HG03064 (cell line): ENCODE results near the gene DNAH1.

ENCODE experiments used
- ATAC-seq: cut with Tn5 transposase; IDR thresholded peaks from one replicate; pipeline ENCODE4 v1.9.1; 2021; ENCODE audit warnings: low read depth; ENCODE audit not compliant: unreplicated experiment

Gene DNAH1

GRCh38 chr3:52310861-52311575 is 5.1 kb upstream of the DNAH1 start:
- ATAC-seq, result no peak

- no peak for ATAC-seq
These were observed 4.5 kb upstream of the DNAH1 start for GRCh38 chr3:52311576-52312119.

DNA sequence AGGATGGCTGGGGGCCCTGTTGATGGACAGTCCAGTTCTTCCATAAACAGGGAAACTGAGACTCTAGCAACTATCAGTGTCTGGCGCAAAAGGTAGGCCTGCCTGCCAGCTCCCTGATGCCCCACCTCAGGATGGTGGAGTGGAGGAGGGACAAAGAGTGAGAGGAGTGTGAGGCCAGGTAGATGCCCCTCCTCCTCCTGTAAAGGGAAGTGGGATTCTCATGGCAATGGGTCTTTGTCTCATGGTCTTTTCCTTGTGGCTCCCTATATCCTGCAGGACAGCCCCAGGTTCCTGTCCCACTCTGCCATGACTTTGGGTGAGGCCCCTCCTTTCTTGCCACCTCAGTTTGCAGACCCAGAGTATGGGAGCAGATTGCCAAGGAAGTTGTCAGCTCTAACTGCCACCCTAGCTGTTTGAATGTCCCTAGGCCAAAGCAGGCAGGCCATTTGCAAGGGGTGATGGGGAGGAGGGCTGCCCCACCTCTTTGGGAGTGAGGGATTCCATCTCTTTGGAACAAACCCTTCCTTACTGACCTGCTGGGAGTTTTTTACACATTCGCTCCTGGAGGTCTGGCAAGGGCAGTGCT is 2.8 kb upstream of the DNAH1 start:
- ATAC-seq, result no peak

- ATAC-seq, result peak; percentile 77
These were observed 2.3 kb upstream of the DNAH1 start for GRCh38 chr3:52313774-52314188.

- no peak for ATAC-seq
These were observed 1.6 kb upstream of the DNAH1 start for GRCh38 chr3:52314489-52314888.

GRCh38 chr3:52315006-52315405 is 1.1 kb upstream of the DNAH1 start:
- no peak for ATAC-seq

DNA sequence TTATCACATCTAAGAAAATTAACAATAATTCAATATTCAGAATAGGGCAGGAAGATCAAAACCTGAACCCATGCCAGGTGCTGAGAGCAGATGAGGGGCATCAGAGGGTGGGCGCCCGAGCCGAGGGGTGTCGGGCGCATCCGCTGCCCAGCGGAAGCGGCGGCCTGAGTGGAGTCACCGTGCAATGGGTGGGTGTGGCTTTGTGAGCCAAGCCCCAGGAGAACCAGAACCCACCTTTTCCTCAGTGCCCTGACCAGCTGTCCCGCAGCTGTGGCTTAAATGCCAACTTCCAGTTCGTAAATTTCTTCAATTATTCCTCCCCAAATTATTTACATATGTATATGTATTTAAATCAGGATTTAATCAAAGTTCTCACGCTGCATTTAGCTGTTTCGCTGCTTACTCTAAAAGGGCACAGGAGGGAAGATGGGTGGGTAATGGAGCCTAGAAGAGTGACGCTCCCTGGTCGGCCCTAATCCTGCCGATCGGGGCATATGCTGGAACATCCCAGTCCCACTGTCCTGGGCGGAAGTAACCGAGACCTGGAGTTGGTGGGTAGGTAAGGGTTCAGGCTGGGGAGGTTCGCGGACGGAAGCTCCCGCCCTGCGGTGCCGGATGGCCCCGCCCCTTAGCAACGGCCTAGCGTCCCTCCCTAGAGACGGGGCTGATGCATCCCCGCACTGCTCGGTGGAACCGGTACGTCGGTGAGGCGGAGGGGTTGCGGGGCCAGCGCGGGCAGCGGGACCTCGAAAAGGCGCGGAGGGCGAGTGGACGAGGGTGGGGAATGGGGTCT is 1.3 kb downstream of the DNAH1 start:
- no peak for ATAC-seq

GRCh38 chr3:52318186-52318816 is 2.2 kb downstream of the DNAH1 start:
- ATAC-seq, result no peak

GRCh38 chr3:52319921-52320595 is 3.9 kb downstream of the DNAH1 start:
- ATAC-seq, result no peak

GRCh38 chr3:52321481-52321880 is 5.4 kb downstream of the DNAH1 start:
- ATAC-seq, result no peak

DNA sequence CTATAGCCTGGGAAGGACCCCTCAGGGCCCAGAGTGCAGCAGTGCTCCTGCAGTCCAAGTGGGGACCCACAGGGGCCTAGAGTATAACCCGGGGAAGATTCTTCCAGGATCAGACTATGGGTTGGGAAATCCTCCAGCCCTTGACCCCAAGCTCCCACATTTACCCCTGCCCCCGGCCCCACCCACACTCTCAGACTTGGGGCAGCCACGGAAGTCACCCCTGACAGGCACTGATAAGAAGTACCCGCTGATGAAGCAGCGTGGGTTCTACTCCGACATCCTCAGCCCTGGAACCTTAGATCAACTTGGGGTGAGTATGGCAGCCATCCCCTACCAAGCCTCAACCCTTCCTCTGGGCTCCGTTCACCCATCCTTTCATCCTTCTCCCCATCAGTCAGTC is 6.3 kb downstream of the DNAH1 start:
- no peak for ATAC-seq

DNA sequence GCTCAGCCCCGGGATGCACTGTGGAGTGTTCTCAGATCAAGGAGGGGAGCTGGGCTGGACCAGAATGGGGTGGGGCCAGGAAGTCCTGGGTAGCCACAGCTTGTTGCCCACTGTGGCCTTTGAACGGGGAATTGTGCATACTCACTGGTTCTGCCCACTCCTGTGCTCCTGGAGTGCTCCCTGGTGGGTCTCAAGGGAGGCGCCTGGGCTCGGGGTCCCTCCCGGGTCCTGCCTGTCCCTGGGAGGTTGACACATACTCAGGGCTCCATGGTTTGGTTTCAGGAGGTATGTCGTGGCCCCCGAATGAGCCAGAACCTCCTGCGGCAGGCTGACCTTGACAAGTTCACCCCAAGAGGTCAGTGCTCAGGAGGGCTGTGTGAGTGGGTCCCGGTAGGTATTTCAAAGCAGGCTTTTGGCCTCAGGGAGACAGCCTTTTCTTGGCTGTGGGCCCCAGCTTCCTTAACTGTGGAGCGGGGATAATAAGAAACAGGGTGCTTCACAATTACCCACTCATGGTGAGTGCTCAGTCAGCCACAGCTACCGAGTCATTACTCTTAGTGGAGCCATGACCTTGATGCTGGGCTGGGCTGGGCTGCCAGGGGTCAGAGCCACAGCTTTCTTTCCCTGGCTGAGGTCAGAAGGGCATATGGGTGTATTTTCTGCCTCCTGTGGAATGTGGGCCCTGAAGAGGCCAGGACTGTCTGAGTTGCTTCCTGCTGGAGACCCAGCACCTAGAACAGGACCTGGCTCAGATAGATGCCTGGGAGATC is 7.6 kb downstream of the DNAH1 start:
- ATAC-seq, result no peak

DNA sequence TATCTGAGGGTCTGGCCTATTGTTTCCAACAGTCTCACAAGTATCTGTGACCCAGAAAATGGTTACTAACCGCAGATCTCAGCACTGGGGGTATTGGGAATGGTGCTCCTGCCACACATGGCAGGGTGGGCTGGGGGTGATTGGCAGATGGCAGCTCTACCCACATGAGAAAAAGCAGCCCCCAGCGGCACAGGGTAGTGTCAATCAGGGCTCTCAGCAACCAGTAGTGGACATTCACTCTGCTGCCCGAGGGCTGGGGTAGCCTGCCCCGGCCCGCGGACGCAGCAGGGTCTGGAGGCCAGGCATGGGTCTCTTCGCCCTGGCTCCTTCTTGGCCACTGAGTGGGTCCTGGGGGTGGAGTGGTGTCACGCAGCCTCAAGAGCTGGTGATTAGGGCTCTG is 8.6 kb downstream of the DNAH1 start:
- no peak for ATAC-seq

- no peak for ATAC-seq
These were observed 9.6 kb downstream of the DNAH1 start for GRCh38 chr3:52325686-52326085.

DNA sequence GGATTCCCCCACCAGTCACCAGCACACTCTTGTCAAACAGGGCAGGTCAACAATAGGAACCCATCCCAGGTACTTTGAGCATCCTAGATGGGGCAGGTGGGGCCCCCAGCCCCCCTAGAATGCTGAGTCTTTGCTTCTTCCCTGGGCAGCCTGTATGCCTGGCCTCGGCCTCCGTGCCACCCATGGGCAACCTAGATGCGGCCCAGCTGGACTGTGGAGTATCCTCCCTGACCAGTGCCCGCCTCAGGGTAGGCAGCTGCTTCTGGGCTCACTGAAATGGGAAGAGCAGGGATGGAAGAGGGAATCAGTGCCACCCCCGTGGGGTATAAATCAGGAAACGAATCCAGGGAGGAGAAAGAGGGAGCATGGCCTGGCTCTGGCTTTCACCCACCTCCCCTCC is 10.9 kb downstream of the DNAH1 start:
- no peak for ATAC-seq

GRCh38 chr3:52327486-52328290 is 11.6 kb downstream of the DNAH1 start:
- no peak for ATAC-seq

DNA sequence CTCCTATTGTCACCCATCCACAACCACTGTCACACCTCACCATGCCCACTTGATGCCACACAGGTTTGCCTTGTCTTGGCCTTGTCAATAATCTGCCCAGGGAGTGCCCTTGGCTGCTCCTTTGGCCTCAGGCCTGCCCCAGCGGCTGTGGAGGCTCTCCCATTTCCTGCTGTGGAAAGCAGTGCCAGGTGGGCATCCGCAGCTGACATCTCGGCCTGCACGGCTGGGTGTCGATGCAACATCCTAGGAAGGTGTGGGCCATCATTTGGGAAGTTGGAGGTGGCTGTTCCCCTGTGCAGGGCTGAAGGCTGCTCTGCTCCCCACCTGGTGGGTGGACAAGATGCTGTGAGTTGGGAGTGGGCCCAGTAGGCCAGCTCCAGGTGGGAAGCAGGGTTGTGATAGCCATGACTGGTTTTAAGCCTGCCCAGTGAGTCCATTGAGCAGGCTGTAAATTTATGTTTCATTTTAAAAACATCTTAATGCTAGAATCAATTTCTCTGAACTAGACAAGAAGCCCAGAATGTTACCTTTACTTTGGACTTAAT is 12.5 kb downstream of the DNAH1 start:
- no peak for ATAC-seq

DNA sequence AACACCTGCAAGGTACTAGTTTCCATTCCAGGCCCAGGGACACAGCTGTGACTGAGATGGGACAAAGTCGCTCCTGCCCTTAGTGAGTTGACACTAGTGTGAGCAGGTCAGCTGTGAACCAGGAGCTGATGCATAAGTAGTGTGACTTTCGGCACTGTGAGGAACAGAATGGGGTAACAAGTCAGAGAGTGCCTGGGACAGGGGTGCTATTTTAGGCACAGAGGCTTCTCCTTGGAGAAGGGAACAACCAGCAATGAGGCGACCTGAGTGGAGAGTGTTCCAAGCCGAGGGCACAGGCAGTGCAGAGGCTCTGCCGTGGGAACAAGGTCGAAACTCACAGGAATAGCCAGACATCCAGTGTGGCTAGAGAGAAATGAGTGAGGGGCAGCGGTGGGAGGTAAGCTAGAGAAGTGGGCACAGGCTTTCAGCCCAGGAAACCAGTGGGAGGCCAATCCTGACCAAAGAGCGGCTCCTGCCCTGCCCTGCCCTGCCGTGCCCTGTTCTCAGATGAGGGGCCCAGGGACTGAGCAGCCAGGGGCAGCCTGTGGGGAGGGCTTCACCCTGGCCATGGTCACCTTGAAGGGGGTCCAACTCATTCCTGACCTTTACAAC is 14.2 kb downstream of the DNAH1 start:
- ATAC-seq, result no peak
